Choroid plexus epithelial cell (primary cell): ENCODE results near the gene GNA12.

ENCODE experiments used
- DNase-seq: peaks from one replicate; pipeline ENCODE4 v3.0.0-alpha.2; 2010; ENCODE audit warnings: low read depth
- H3K4me3 ChIP-seq: 2 replicates; pipeline ENCODE4 v1.5.1; 2011; ENCODE audit warnings: low read depth, mild to moderate bottlenecking, control low read depth, low read length, moderate library complexity
- CTCF ChIP-seq: conservative IDR thresholded peaks from 2 replicates; pipeline ENCODE4 v1.5.1; 2011; ENCODE audit warnings: low read depth, mild to moderate bottlenecking, control low read depth, inconsistent platforms, low read length, moderate library complexity

GNA12 gene

DNA sequence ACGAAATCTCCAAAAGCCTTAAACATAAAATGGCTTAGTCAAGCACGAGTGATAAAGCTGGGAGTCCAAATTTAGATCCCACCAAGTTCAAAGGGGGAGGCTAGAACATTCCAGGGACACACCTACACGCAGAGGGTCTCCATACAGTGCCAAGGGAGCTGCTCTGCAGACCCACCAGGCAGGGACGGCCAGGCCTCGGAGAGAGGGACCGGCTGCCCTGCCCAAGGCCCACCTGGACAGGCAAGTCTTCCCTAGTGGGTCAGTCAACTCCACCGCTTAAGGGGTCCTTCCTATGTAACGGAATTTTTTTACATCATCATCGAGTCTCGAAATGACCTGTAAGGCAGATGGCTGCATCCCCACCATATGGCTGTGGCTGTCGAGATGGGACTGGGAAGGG is 127.6 kb downstream of the GNA12 start:
- DNase-seq: no peak
- H3K4me3 ChIP-seq: no peak overlapping the region
- no peak for TF ChIP-seq CTCF

DNA sequence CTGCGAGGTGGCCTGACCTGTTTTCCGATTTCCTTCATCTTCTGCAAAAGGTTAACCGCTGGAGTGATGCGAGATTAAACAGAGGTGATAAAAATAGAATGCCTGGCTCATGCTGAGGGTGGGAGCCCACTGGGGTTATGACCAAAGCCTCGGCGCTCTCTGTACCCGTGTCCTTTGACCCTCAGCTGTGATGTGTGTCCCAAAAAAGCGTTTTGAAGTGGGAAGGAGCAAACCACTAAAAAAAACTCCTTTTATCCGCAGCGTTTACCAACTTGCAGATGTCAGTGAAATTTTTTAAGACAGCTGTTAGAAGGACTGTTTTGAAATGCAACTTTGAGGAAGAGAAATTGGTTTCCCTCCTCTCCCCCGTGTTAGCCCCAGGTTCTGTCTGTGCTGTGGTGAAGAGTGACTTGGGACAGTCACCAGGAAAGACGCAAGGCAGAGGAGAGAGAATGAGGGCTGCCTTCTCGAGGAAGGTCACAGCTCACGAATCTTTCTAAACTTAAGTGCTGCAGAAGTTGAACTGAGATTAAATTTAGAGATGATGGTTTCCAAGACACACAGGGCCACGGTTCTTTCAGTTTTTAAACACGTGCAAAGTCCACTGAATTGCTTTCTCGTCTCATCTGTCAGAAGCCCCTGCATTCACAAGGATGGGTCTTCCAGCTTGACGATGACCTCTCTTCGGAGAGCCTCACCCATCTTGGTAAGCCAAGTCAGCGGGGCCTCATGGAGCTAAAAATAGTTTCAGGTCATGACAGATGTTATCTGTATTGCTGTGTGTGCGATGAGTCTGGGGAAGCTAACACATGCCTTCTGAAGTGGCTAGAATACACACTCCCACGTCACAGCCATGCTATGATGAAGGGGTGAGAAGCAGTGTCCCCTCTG is 128.5 kb downstream of the GNA12 start:
- H3K4me3 ChIP-seq: no peak overlapping the region
- peak; percentile 47 for DNase-seq
- no peak for TF ChIP-seq CTCF

DNA sequence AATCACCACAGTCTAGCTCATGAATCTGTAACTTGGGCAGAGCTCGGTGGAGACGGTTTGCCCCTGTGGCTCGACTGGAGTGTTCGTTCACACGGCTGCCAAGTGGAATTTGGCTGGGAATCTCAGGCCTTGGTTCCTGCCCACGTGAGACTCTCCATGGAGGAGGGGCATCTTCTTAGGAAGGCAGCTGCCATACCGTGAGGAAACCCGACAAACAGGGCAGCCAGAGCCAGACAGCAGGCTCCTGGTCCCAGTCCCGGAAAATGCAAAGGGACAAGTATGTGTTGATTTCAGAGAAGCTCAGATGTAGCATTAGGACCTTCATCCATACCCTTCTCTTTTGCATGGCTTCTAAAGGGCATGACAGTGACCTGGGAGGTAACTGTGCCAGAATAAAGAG is 129.5 kb downstream of the GNA12 start:
- H3K4me3 ChIP-seq: no peak overlapping the region
- no peak for TF ChIP-seq CTCF
- DNase-seq: no peak

DNA sequence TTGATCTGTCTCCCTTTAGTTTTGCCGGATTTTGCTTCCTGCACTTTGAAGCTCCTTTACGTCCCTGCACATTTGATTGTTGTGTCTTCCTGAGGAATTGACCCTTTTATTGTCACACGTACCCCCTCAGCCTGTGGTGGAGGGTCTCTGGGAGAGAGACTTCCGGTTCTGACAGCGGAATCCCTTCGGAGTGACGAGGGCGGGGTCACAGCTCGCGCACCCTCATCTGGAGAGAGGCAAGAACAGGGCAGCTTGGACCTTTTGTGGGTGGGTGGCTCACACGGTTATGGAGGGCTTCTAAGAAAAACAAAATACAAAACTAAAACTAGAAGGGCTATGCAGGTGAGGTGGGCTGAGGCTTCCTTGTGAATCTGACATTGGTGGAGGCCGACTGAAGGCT is 130.1 kb downstream of the GNA12 start:
- no peak for DNase-seq
- TF ChIP-seq CTCF: no peak
- no peak overlapping the region for H3K4me3 ChIP-seq

- no peak overlapping the region for H3K4me3 ChIP-seq
- peak; percentile 27 for DNase-seq
- peak; percentile 36 for TF ChIP-seq CTCF
Measured at GRCh38 chr7:2713370-2713769, 130.7 kb downstream of the GNA12 start.

GRCh38 chr7:2711895-2712675 is 132.0 kb downstream of the GNA12 start:
- TF ChIP-seq CTCF: no peak
- DNase-seq: no peak
- H3K4me3 ChIP-seq: no peak overlapping the region
